Stimulated activated CD8-positive, alpha-beta memory T cell treated with anti-CD3 and anti-CD28 coated beads, Interleukin-12 subunit alpha, Interleukin-12 subunit beta, amount 100 ng/mL, for 1 hour (primary cell): ENCODE data around the gene FIZ1.

Experiments used
- DNase-seq: peaks from one replicate; pipeline ENCODE4 v3.0.0-alpha.2; 2020; ENCODE audit warnings: low read depth

Gene FIZ1

GRCh38 chr19:55613930-55614710, 14.8 kb upstream of the FIZ1 start:
- DNase-seq, result no peak

- no peak for DNase-seq
Measured at GRCh38 chr19:55613396-55613795, 14.1 kb upstream of the FIZ1 start.

- no peak for DNase-seq
Measured at GRCh38 chr19:55611983-55612645, 12.8 kb upstream of the FIZ1 start.

- no peak for DNase-seq
Measured at GRCh38 chr19:55611300-55611982, 12.1 kb upstream of the FIZ1 start.

- DNase-seq, result no peak
Measured at GRCh38 chr19:55609326-55609725, 10.0 kb upstream of the FIZ1 start.

GRCh38 chr19:55606817-55607216, 7.5 kb upstream of the FIZ1 start:
- no peak for DNase-seq

GRCh38 chr19:55606471-55606787, 7.1 kb upstream of the FIZ1 start:
- DNase-seq, result no peak

- peak; percentile 56 for DNase-seq
Measured at GRCh38 chr19:55605637-55606470, 6.5 kb upstream of the FIZ1 start, which contains the start of gene ZNF865. Gene ZNF865, plus strand, starts transcription at chr19:55605647. Its CDS starts 7,972 bp downstream, at chr19:55613619.

- peak; percentile 98 for DNase-seq
Measured at GRCh38 chr19:55605207-55605636, 5.9 kb upstream of the FIZ1 start.

GRCh38 chr19:55603581-55604292, 4.4 kb upstream of the FIZ1 start:
- no peak for DNase-seq

GRCh38 chr19:55603115-55603514, 3.8 kb upstream of the FIZ1 start:
- no peak for DNase-seq

- no peak for DNase-seq
Measured at GRCh38 chr19:55602104-55603001, 3.0 kb upstream of the FIZ1 start.

- no peak for DNase-seq
Measured at GRCh38 chr19:55601084-55601483, 1.8 kb upstream of the FIZ1 start.

GRCh38 chr19:55600662-55601028, 1.3 kb upstream of the FIZ1 start:
- DNase-seq, result no peak

- peak; percentile 68 for DNase-seq
Measured at GRCh38 chr19:55599842-55600661, 735 bp upstream of the FIZ1 start, which contains the start of gene ZNF524. Gene ZNF524, plus strand, starts transcription at chr19:55600288. Its CDS starts 1,825 bp downstream, at chr19:55602113.

- DNase-seq, result peak; percentile 81
Measured at GRCh38 chr19:55598719-55599467, 424 bp downstream of the FIZ1 start.

- no peak for DNase-seq
Measured at GRCh38 chr19:55598034-55598433, 1.3 kb downstream of the FIZ1 start.

- DNase-seq, result no peak
Measured at GRCh38 chr19:55597501-55597921, 1.8 kb downstream of the FIZ1 start.

GRCh38 chr19:55596304-55596703, 3.0 kb downstream of the FIZ1 start:
- DNase-seq, result no peak
